ENCODE measurements around the gene TBX5. TPM values are rescaled to one million over a fixed set of nuclear protein-coding genes. Genes with fewer than 3 reads are reported as not detected.

The TBX5 gene
- total RNA-seq, 6 experiments from 2014 or later: not detected

DNA sequence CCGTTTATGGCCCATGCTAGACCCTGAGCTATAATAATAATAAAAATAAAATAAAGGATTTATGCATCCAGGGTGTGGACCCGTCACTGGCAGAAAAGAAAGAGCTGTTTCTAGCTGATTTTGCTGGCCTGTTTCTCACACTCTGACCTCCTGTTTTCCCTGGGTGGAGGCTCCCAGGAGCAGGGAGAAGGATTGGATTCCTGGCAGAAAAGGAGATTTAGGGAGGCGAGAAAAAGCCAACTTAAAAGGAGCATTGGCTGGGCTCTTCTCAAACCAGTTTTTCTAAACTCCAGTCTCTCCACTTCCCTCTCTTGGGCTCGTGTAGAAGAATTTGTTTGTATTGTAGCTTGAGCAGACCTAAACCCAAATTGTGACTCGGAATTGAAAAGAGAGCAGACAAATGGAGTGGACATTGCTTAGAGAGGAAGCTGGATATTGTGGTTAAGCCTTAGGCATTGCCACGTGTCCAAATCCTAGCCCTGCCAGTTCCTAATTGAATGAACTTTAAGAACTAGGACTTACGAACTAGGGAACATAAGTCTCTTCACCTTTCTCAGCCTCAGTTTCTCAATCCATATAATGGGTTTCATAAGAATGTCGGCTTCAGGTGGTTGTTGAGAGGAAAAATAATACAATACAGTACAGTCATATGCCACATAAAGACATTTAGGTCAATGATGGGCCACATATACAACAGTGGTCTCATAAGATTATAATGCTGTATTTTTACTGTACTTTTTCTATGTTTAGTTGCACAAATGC, 14.4 kb upstream of the TBX5 start:
- Histone ChIP-seq H3K27me3 (no peaks in the 10 kb centered on the region), H3K36me3 (no peaks in the 10 kb centered on the region), H3K9me3 (no peaks in the 10 kb centered on the region), H3K4me3 (no peak overlapping the region), H3K27ac (no peak overlapping the region), H3K4me1 (no peaks in the 10 kb centered on the region)
- no peak for DNase-seq
- intact Hi-C loops (cut with DNase I): no loop called here
- WGBS (ENCODE audit: insufficient coverage, low coverage, low lambda C conversion rate, missing lambda C conversion rate): 30% methylated on average over 8 of the region's 8 CpGs
- ATAC-seq: no peak
- TF ChIP-seq POLR2A (IDR thresholded peaks at IDR 0.05): no peak

GRCh38 chr12:114416028-114416427, 10.1 kb upstream of the TBX5 start:
- no CpG with 5 or more reads among the region's 4 CpGs for WGBS (ENCODE audit: insufficient coverage, low coverage, low lambda C conversion rate, missing lambda C conversion rate)
- TF ChIP-seq POLR2A (IDR thresholded peaks at IDR 0.05): no peak
- TF ChIP-seq, protein P1, sequence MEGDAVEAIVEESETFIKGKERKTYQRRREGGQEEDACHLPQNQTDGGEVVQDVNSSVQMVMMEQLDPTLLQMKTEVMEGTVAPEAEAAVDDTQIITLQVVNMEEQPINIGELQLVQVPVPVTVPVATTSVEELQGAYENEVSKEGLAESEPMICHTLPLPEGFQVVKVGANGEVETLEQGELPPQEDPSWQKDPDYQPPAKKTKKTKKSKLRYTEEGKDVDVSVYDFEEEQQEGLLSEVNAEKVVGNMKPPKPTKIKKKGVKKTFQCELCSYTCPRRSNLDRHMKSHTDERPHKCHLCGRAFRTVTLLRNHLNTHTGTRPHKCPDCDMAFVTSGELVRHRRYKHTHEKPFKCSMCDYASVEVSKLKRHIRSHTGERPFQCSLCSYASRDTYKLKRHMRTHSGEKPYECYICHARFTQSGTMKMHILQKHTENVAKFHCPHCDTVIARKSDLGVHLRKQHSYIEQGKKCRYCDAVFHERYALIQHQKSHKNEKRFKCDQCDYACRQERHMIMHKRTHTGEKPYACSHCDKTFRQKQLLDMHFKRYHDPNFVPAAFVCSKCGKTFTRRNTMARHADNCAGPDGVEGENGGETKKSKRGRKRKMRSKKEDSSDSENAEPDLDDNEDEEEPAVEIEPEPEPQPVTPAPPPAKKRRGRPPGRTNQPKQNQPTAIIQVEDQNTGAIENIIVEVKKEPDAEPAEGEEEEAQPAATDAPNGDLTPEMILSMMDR (IDR thresholded peaks at IDR 0.05): no peak
- H3K36me3 ChIP-seq: no peaks in the 10 kb centered on the region
- no peaks in the 10 kb centered on the region for H3K9me3 ChIP-seq
- DNase-seq (no peak), ATAC-seq (no peak)
- intact Hi-C loops (cut with DNase I): no loop called here
- no peaks in the 10 kb centered on the region for H3K4me1 ChIP-seq
- peaks cover 0 to 15% of the 10 kb centered on the region in 2 donors for H3K27me3 ChIP-seq
- no peak overlapping the region for H3K4me3 ChIP-seq
- H3K27ac ChIP-seq: no peak overlapping the region

- no peak overlapping the region for H3K27ac ChIP-seq
- peaks cover 0 to 18% of the 10 kb centered on the region in 2 donors for H3K27me3 ChIP-seq
- ATAC-seq: no peak
- H3K9me3 ChIP-seq: no peaks in the 10 kb centered on the region
- intact Hi-C loops (cut with DNase I): no loop called here
- TF ChIP-seq, protein P1 (IDR thresholded peaks at IDR 0.05): no peak
- TF ChIP-seq POLR2A (IDR thresholded peaks at IDR 0.05): no peak
- no peak overlapping the region for H3K4me3 ChIP-seq
- no peak for DNase-seq
- no peaks in the 10 kb centered on the region for H3K36me3 ChIP-seq
- WGBS (ENCODE audit: insufficient coverage, low coverage, low lambda C conversion rate, missing lambda C conversion rate): 24% methylated on average over 5 of the region's 7 CpGs
- H3K4me1 ChIP-seq: no peaks in the 10 kb centered on the region
Measured at GRCh38 chr12:114415525-114415868, 9.6 kb upstream of the TBX5 start.

DNA sequence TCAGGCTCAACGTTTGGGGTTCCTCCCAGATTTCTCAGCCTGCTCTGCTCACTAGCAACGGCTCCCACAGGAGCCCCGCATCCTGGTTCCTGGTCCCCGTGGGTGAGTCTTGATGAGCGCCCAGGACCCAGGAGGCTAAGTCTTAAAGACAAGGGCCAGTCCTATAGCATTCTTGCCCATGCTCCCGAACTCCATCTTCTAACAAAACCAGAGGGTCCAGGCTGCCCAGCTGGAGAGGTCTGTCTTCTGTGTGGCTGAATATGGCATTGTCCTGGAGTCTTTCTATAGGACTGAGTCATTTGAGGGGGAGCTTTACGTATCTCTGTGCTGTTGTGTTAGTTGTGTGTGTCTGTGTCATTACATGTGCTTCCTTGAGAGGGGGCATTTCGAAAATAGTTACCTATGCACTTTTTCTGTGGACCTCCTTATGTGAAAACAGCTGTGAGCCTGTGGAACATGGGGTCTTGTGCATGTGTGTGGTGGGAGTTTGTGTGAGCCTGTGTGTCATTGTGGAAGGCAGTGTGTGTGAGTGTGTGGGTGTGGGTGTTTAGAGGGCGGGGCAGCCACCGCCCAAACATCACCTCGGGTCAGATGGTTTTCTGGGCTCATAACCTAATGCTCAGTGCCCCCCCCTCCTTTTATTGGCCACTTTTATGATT, 9.1 kb upstream of the TBX5 start:
- Histone ChIP-seq H3K27ac (no peak overlapping the region), H3K36me3 (no peaks in the 10 kb centered on the region), H3K4me1 (no peaks in the 10 kb centered on the region), H3K4me3 (no peak overlapping the region), H3K27me3 (peaks cover 0 to 19% of the 10 kb centered on the region in 2 donors), H3K9me3 (no peaks in the 10 kb centered on the region)
- DNase-seq (no peak), ATAC-seq (no peak)
- intact Hi-C loops (cut with DNase I): no loop called here
- no peak for TF ChIP-seq POLR2A (IDR thresholded peaks at IDR 0.05)
- TF ChIP-seq, protein P1 (IDR thresholded peaks at IDR 0.05): no peak
- 17% methylated on average over 9 of the region's 11 CpGs for WGBS (ENCODE audit: insufficient coverage, low coverage, low lambda C conversion rate, missing lambda C conversion rate)

Data from right lobe of liver (tissue), 6 donors.